ENCODE measurements around the gene MAPK10. TPM values are rescaled to one million over a fixed set of nuclear protein-coding genes. Genes with fewer than 3 reads are reported as not detected.
"Not testable (repeated sequence)": the region's sequence is repeated elsewhere in the genome, so short reads cannot be mapped to it uniquely, and the experiment has no call there.

MAPK10 gene
- total RNA-seq, 1 donor from 2014 or later, result 2.0 TPM

- Mint-ChIP-seq H3K27me3 (ENCODE audit: unreplicated experiment) (peaks cover 2% of the 10 kb centered on the region), H3K4me3 (ENCODE audit: unreplicated experiment) (no peak overlapping the region), H3K4me1 (ENCODE audit: unreplicated experiment) (no peaks in the 10 kb centered on the region), H3K27ac (ENCODE audit: unreplicated experiment) (no peak overlapping the region), H3K36me3 (ENCODE audit: low read depth, unreplicated experiment) (no peaks in the 10 kb centered on the region), H3K9me3 (ENCODE audit: unreplicated experiment) (no peaks in the 10 kb centered on the region)
- no peak for TF ChIP-seq CTCF (IDR thresholded peaks at IDR 0.05; ENCODE audit: unreplicated experiment)
- DNase-seq (ENCODE audit: low spot score), result no peak
Observed at GRCh38 chr4:86184901-86185285, 175.0 kb downstream of the MAPK10 start.

GRCh38 chr4:86184216-86184900 is 175.5 kb downstream of the MAPK10 start:
- Mint-ChIP-seq H3K27me3 (ENCODE audit: unreplicated experiment) (peaks cover 2% of the 10 kb centered on the region), H3K36me3 (ENCODE audit: low read depth, unreplicated experiment) (no peaks in the 10 kb centered on the region), H3K9me3 (ENCODE audit: unreplicated experiment) (peaks cover 1% of the 10 kb centered on the region), H3K4me1 (ENCODE audit: unreplicated experiment) (no peaks in the 10 kb centered on the region), H3K4me3 (ENCODE audit: unreplicated experiment) (no peak overlapping the region), H3K27ac (ENCODE audit: unreplicated experiment) (no peak overlapping the region)
- TF ChIP-seq CTCF (IDR thresholded peaks at IDR 0.05; ENCODE audit: unreplicated experiment), result no peak
- DNase-seq (ENCODE audit: low spot score), result no peak

DNA sequence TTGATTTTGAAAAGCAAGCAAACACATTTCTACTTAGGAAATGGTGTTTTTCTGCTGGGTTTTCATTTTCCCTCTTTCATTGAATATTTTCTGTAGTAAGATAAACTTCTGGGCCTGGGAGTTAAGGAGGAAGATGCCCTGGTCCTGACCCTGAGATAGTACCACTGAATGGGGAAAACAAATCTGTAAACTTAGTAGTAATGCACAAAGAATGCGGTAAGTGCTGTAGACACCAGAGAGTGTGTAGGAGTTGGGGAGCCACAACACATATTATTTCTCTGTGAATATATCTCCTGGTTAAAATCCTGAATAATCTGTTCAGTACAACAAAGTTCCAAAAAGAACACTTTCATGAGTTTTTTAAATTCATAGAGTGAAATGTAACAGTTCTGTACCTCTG is 178.3 kb downstream of the MAPK10 start:
- Mint-ChIP-seq H3K4me1 (ENCODE audit: unreplicated experiment) (no peaks in the 10 kb centered on the region), H3K9me3 (ENCODE audit: unreplicated experiment) (peaks cover 3% of the 10 kb centered on the region), H3K27me3 (ENCODE audit: unreplicated experiment) (peaks cover 2% of the 10 kb centered on the region), H3K4me3 (ENCODE audit: unreplicated experiment) (no peak overlapping the region), H3K27ac (ENCODE audit: unreplicated experiment) (no peak overlapping the region), H3K36me3 (ENCODE audit: low read depth, unreplicated experiment) (no peaks in the 10 kb centered on the region)
- TF ChIP-seq CTCF (IDR thresholded peaks at IDR 0.05; ENCODE audit: unreplicated experiment), result no peak
- DNase-seq (ENCODE audit: low spot score), result no peak

DNA sequence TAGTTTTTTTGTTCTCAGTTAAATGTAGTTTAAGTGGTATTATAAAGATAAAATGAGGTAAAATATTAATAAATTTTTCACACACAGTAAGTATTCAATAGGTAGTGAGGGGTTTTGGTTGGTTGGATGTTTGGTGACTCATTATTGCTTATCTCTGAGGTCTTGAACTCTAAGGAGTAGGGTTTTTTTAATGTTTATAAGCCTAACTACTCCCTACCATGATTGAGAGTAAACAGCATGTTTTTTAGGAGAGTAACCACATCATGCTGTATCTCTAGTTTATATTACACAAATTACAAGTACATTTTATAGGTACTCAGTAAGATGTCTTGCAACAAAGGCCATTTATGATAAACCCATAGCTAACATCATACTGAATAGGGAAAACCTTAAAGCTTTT is 181.6 kb downstream of the MAPK10 start:
- Mint-ChIP-seq H3K27ac (ENCODE audit: unreplicated experiment) (no peak overlapping the region), H3K9me3 (ENCODE audit: unreplicated experiment) (peaks cover 3% of the 10 kb centered on the region), H3K27me3 (ENCODE audit: unreplicated experiment) (peaks cover 3% of the 10 kb centered on the region), H3K36me3 (ENCODE audit: low read depth, unreplicated experiment) (no peaks in the 10 kb centered on the region), H3K4me3 (ENCODE audit: unreplicated experiment) (no peak overlapping the region), H3K4me1 (ENCODE audit: unreplicated experiment) (no peaks in the 10 kb centered on the region)
- TF ChIP-seq CTCF (IDR thresholded peaks at IDR 0.05; ENCODE audit: unreplicated experiment), result no peak
- DNase-seq (ENCODE audit: low spot score), result no peak

- Mint-ChIP-seq H3K36me3 (ENCODE audit: low read depth, unreplicated experiment) (no peaks in the 10 kb centered on the region), H3K27ac (ENCODE audit: unreplicated experiment) (no peak overlapping the region), H3K9me3 (ENCODE audit: unreplicated experiment) (peaks cover 3% of the 10 kb centered on the region), H3K4me1 (ENCODE audit: unreplicated experiment) (no peaks in the 10 kb centered on the region), H3K4me3 (ENCODE audit: unreplicated experiment) (no peak overlapping the region), H3K27me3 (ENCODE audit: unreplicated experiment) (peaks cover 1% of the 10 kb centered on the region)
- DNase-seq (ENCODE audit: low spot score), result no peak
- no peak for TF ChIP-seq CTCF (IDR thresholded peaks at IDR 0.05; ENCODE audit: unreplicated experiment)
Observed at GRCh38 chr4:86174506-86174905, 185.3 kb downstream of the MAPK10 start.

GRCh38 chr4:86168335-86168734 is 191.5 kb downstream of the MAPK10 start:
- H3K4me1 Mint-ChIP-seq (ENCODE audit: unreplicated experiment); DNase-seq (ENCODE audit: low spot score); H3K27me3 Mint-ChIP-seq (ENCODE audit: unreplicated experiment); H3K9me3 Mint-ChIP-seq (ENCODE audit: unreplicated experiment); H3K36me3 Mint-ChIP-seq (ENCODE audit: low read depth, unreplicated experiment); H3K4me3 Mint-ChIP-seq (ENCODE audit: unreplicated experiment); H3K27ac Mint-ChIP-seq (ENCODE audit: unreplicated experiment): not testable (repeated sequence)
